Ovary (tissue), 3 donors: ENCODE results near the gene JPH3.

Source experiments
- EP300 ChIP-seq: sonication (generic); formaldehyde crosslinking; IDR thresholded peaks from one replicate; pipeline ENCODE4 v1.6.1; 2017; ENCODE audit warnings: antibody characterized with exemption
- POLR2A ChIP-seq: fragments of 450-650 bp; IDR thresholded peaks from one replicate; pipeline ENCODE4 v1.6.1; 2017; ENCODE audit warnings: antibody characterized with exemption, mild to moderate bottlenecking, moderate library complexity
- TF ChIP-seq, protein P1 (sequence below), 3 donors: fragments of 450-650 bp in 2 of 3; fragments of 200-600 bp in 1 of 3; IDR thresholded peaks; one replicate each; pipeline versions ENCODE4 v1.5.1 to v1.8.0; 2016 to 2022; ENCODE audit warnings: antibody characterized with exemption in 3 of 3, mild to moderate bottlenecking in 1 of 3
- donor health status: DM: no; HTN: no; CAD: no.

- TF ChIP-seq, protein P1, sequence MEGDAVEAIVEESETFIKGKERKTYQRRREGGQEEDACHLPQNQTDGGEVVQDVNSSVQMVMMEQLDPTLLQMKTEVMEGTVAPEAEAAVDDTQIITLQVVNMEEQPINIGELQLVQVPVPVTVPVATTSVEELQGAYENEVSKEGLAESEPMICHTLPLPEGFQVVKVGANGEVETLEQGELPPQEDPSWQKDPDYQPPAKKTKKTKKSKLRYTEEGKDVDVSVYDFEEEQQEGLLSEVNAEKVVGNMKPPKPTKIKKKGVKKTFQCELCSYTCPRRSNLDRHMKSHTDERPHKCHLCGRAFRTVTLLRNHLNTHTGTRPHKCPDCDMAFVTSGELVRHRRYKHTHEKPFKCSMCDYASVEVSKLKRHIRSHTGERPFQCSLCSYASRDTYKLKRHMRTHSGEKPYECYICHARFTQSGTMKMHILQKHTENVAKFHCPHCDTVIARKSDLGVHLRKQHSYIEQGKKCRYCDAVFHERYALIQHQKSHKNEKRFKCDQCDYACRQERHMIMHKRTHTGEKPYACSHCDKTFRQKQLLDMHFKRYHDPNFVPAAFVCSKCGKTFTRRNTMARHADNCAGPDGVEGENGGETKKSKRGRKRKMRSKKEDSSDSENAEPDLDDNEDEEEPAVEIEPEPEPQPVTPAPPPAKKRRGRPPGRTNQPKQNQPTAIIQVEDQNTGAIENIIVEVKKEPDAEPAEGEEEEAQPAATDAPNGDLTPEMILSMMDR (IDR thresholded peaks at IDR 0.05): no peak
- no peak for TF ChIP-seq EP300
- no peak for TF ChIP-seq POLR2A
Measured at GRCh38 chr16:87712184-87712762, 110.0 kb downstream of the JPH3 start.
